ENCODE data around the gene GPRASP1.
"Not testable (repeated sequence)": the region's sequence is repeated elsewhere in the genome, so short reads cannot be mapped to it uniquely, and the experiment has no call there.

DNA sequence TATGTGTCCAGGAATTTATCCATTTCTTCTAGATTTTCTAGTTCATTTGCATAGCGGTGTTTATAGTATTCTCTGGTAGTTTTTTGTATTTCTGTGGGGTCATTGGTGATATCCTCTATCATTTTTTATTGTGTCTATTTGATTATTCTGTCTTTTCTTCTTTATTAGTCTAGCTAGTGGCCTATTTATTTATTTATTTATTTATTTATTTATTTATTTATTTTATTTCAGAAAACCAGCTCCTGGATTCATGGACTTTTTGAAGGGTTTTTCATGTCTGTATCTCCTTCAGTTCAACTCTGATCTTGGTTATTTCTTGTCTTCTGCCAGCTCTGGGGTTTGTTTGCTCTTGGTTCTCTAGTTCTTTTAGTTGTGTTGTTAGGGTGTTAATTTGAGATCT, 26.2 kb downstream of the GPRASP1 start:
- not testable (repeated sequence) for TF ChIP-seq YY1 (IDR thresholded peaks at IDR 0.05; ENCODE audit: low read depth, low read length); ETV6 (conservative IDR thresholded peaks at IDR 0.05 in 1 of 2, IDR thresholded peaks at IDR 0.05 in 1 of 2; ENCODE audit: borderline replicate concordance in 1 of 2, low read depth in 1 of 2); CHD2 (IDR thresholded peaks at IDR 0.05; ENCODE audit: borderline replicate concordance, low read depth, low read length)
